HepG2 (cell line): ENCODE measurements around the gene ZNF554. TPM values are rescaled to one million over a fixed set of nuclear protein-coding genes. Genes with fewer than 3 reads are reported as not detected.

Experiments used
- ELF4 ChIP-seq: sonication (generic); formaldehyde crosslinking; IDR thresholded peaks from 2 replicates; pipeline ENCODE4 v1.5.0; 2020; ENCODE audit warnings: missing genetic modification reagents, mild to moderate bottlenecking, moderate library complexity, borderline replicate concordance
- GATAD2A ChIP-seq: IDR thresholded peaks from 2 replicates; pipeline ENCODE4 v1.6.1; 2016
- JUND ChIP-seq: sonication (generic); formaldehyde crosslinking; IDR thresholded peaks from 2 replicates; pipeline ENCODE4 v1.8.0; 2022; ENCODE audit warnings: mild to moderate bottlenecking, missing genetic modification reagents
- NFYC ChIP-seq: IDR thresholded peaks from 2 replicates; pipeline ENCODE4 v1.6.1; 2016; ENCODE audit warnings: missing genetic modification reagents, missing compliant biosample characterization
- NR2F1 ChIP-seq, 2 experiments: fragments of 450-650 bp in 1 of 2; formaldehyde crosslinking in 1 of 2; IDR thresholded peaks; 2 replicates each; pipeline versions ENCODE4 v1.5.0 to v1.6.1; 2016 to 2020; ENCODE audit warnings: mild to moderate bottlenecking in 1 of 2, missing compliant biosample characterization in 1 of 2, missing genetic modification reagents in 1 of 2, moderate library complexity in 1 of 2
- PAX8 ChIP-seq: sonication (generic); formaldehyde crosslinking; IDR thresholded peaks from 2 replicates; pipeline ENCODE4 v1.8.0; 2022; ENCODE audit warnings: mild to moderate bottlenecking, missing genetic modification reagents, borderline replicate concordance
- PHF21A ChIP-seq: sonication (generic); formaldehyde crosslinking; IDR thresholded peaks from 2 replicates; pipeline ENCODE4 v1.5.0; 2020; ENCODE audit warnings: mild to moderate bottlenecking, missing genetic modification reagents
- YEATS4 ChIP-seq: sonication (generic); formaldehyde crosslinking; IDR thresholded peaks from 2 replicates; pipeline ENCODE4 v1.4.0; 2020; ENCODE audit warnings: missing genetic modification reagents, borderline replicate concordance
- ZNF44 ChIP-seq: sonication (generic); formaldehyde crosslinking; IDR thresholded peaks from 2 replicates; pipeline ENCODE4 v1.5.1; 2020; ENCODE audit warnings: mild to moderate bottlenecking, missing genetic modification reagents
- ZNF556 ChIP-seq: sonication (generic); formaldehyde crosslinking; IDR thresholded peaks from 2 replicates; pipeline ENCODE4 v1.4.0; 2020; ENCODE audit warnings: mild to moderate bottlenecking, missing genetic modification reagents, borderline replicate concordance
- ZNF800 ChIP-seq: sonication (generic); formaldehyde crosslinking; IDR thresholded peaks from 2 replicates; pipeline ENCODE4 v1.4.0; 2020; ENCODE audit warnings: missing genetic modification reagents
- polyA plus RNA-seq, 8 experiments: library from polyadenylated mRNA; depleted of rRNA in 3 of 8; stranded (reverse) in 7 of 8; unstranded in 1 of 8; fragments of >200 nt; fragmentation: Illumina TruSeq in 4 of 8; extraction: Trizol in 4 of 8; gene quantifications; 2 replicates each; pipeline versions ENCODE4 v1.2.1 to v1.2.3, GENCODE V29; 2011 to 2016; ENCODE audit warnings: low read depth in 4 of 8, missing spikeins in 1 of 8, mixed read lengths in 1 of 8; ENCODE audit not compliant: insufficient read depth in 1 of 8
- total RNA-seq, 5 experiments: library from RNA; depleted of rRNA; stranded (reverse); fragments of >200 nt; fragmentation: Illumina TruSeq; extraction: Trizol; gene quantifications; 2 replicates each; pipeline ENCODE4 v1.2.3, GENCODE V29; 2016; ENCODE audit warnings: low read depth in 1 of 5
- TF ChIP-seq, protein P1 (sequence below): sonication (generic); formaldehyde crosslinking; conservative IDR thresholded peaks from 2 replicates; pipeline ENCODE4 v1.8.0; 2022; ENCODE audit warnings: mild to moderate bottlenecking, moderate library complexity, missing genetic modification reagents
- TF ChIP-seq, protein P2 (sequence below): sonication (generic); formaldehyde crosslinking; conservative IDR thresholded peaks from 2 replicates; pipeline ENCODE4 v1.4.0; 2020; ENCODE audit warnings: mild to moderate bottlenecking, missing genetic modification reagents, moderate library complexity

ZNF554 gene
- total and polyA plus RNA-seq, 2 of the 13 experiments (the other 11 are each of a cell fraction or from before 2014, with no cell fraction given), result 2.2 to 2.7 TPM

GRCh38 chr19:2775556-2776430 lies 43.9 kb upstream of the ZNF554 start (continued):
- peak; percentile 56; the same call in 1 of the 2 replicates for TF ChIP-seq YEATS4 (CRISPR knock-in tag)
- no peak for TF ChIP-seq ZNF556
- 0 out of 2 replicates have a peak, but pooled peaks have one; percentile 30 for TF ChIP-seq GATAD2A (CRISPR knock-in tag)
- TF ChIP-seq PHF21A (CRISPR knock-in tag), result 0 out of 2 replicates have a peak, but pooled peaks have one; percentile 13
- no peak for TF ChIP-seq ZNF44 (CRISPR knock-in tag)
- TF ChIP-seq PAX8 (CRISPR knock-in tag), result no peak
- TF ChIP-seq ZNF800 (CRISPR knock-in tag), result no peak
- TF ChIP-seq, protein P1, sequence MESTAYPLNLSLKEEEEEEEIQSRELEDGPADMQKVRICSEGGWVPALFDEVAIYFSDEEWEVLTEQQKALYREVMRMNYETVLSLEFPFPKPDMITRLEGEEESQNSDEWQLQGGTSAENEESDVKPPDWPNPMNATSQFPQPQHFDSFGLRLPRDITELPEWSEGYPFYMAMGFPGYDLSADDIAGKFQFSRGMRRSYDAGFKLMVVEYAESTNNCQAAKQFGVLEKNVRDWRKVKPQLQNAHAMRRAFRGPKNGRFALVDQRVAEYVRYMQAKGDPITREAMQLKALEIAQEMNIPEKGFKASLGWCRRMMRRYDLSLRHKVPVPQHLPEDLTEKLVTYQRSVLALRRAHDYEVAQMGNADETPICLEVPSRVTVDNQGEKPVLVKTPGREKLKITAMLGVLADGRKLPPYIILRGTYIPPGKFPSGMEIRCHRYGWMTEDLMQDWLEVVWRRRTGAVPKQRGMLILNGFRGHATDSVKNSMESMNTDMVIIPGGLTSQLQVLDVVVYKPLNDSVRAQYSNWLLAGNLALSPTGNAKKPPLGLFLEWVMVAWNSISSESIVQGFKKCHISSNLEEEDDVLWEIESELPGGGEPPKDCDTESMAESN (CRISPR knock-in tag), result no peak
- TF ChIP-seq NFYC, result no peak
- peak; percentile 69 for TF ChIP-seq JUND (CRISPR knock-in tag)
- TF ChIP-seq, protein P2, sequence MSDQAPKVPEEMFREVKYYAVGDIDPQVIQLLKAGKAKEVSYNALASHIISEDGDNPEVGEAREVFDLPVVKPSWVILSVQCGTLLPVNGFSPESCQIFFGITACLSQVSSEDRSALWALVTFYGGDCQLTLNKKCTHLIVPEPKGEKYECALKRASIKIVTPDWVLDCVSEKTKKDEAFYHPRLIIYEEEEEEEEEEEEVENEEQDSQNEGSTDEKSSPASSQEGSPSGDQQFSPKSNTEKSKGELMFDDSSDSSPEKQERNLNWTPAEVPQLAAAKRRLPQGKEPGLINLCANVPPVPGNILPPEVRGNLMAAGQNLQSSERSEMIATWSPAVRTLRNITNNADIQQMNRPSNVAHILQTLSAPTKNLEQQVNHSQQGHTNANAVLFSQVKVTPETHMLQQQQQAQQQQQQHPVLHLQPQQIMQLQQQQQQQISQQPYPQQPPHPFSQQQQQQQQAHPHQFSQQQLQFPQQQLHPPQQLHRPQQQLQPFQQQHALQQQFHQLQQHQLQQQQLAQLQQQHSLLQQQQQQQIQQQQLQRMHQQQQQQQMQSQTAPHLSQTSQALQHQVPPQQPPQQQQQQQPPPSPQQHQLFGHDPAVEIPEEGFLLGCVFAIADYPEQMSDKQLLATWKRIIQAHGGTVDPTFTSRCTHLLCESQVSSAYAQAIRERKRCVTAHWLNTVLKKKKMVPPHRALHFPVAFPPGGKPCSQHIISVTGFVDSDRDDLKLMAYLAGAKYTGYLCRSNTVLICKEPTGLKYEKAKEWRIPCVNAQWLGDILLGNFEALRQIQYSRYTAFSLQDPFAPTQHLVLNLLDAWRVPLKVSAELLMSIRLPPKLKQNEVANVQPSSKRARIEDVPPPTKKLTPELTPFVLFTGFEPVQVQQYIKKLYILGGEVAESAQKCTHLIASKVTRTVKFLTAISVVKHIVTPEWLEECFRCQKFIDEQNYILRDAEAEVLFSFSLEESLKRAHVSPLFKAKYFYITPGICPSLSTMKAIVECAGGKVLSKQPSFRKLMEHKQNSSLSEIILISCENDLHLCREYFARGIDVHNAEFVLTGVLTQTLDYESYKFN (CRISPR knock-in tag), result peak; percentile 66
- no peak for TF ChIP-seq ELF4
- 0 out of 4 replicates have a peak, but pooled peaks of 1 of the 2 experiments have one; percentile 35 for TF ChIP-seq NR2F1 (CRISPR knock-in tag; IDR thresholded peaks at IDR 0.05)
